Astrocyte of the hippocampus (primary cell): ENCODE measurements around the gene VEGFC.

Experiments used
- DNase-seq: peaks from one replicate; pipeline ENCODE4 v3.0.0; 2011; ENCODE audit warnings: low read depth, low spot score

VEGFC gene

DNA sequence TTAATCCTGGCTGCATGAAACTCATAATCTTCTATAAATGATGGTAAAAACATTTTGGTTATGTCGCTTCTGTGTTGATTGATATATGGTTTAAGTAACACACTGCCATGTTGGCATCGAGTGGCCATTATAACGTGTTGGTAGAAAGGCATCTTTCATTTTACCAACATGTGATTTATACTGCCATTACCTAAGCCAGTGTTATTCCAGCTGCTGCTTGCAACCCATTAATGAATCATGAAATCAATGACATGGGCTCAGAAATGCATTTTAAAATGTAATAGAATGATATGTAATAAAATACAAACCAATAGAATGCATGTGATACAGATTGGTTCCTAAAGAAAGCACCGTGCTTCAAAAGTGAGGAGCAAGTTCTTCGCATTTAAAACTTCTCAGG lies 102.0 kb downstream of the VEGFC start:
- no peak for DNase-seq

GRCh38 chr4:176680668-176681180 lies 112.0 kb downstream of the VEGFC start:
- no peak for DNase-seq

- no peak for DNase-seq
Observed at GRCh38 chr4:176676901-176677300, 115.8 kb downstream of the VEGFC start.

GRCh38 chr4:176675810-176676209 lies 116.9 kb downstream of the VEGFC start:
- DNase-seq: no peak

DNA sequence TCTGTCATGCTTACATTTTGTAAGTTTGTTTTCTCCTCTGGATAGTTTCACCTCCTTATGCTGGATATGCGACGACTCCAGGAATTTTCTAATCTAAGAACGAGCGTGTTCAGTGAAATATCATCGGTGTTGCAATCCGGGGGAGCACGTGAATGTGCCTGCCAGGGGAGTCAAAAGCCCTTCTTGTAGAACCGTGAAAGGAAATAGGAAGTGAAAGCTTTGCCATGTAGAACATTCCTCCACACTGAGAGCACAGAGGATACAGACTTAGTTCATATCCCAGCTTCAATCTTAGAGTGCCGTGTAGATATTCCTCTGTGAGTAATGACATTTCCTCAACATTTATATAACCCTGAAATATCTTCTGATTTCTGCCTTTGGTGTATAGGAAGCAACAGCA lies 121.2 kb downstream of the VEGFC start:
- no peak for DNase-seq

DNA sequence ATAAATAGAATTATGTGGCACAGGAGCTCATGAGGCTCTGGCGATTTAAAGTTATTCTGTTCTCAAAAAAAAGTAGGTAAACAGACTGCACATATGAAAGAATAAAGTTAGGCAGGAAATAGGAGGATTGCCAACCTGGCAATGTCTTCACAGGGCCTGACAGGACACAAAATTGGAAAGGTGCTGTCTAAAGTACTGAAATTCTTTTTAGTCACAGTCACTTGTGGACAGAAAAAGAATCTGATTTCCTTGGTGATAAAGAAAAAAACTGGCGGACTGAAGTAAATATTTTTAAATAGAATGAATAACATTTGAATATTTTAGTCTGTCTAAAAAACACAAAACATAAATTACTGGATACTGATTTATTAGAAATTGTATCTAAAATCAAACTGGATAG lies 124.4 kb downstream of the VEGFC start:
- peak; percentile 16 for DNase-seq

GRCh38 chr4:176664964-176665363 lies 127.8 kb downstream of the VEGFC start:
- DNase-seq: no peak

DNA sequence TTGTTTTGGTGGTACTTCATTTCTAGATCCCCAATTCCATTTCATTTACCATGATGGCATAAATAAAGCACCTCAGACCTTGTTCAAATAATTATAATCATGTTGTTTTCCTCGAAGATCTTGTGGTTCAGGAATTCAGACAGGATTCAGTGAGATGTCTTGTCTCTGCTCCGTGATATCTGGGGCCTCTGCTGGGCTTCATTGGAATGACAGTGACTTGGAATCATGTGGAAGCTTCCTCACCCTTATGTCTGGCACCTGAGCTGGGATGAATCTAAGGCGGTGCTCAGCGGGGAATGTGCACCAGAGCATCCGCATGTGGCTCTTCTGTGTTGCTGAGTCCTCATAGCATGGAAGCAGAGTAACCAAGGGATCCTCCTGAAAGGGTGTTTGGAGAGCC lies 132.2 kb downstream of the VEGFC start:
- no peak for DNase-seq

GRCh38 chr4:176656108-176656507 lies 136.6 kb downstream of the VEGFC start:
- no peak for DNase-seq

DNA sequence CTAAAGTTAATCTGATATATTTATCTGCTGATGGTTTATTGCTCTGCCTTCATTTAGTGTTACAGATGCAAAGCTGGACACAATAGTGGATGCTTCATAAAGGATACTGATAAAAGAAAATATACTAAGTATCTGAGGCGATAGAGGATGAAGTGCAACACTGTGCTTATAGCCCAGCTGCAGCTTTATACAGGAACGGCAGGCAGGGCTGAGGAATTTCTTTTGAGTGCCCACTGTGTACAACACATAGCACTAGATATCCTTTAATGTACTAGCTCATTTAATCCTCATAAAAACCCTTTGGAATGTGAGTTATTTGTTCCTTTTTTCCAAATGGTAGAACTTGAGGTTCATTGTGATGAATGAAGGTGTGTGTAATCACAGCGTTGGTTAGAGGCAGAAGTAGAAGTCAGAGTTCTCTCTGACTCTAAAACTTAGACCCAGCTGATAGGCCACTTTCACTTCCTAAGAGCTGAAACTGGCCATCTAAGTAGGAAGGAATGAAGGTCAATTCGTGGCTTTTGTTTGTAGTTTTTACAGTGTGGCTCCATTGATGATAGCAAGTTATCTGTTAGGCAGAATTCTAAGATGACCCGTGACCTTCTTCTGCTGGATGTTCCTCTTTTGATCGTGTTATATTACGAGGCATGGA lies 138.0 kb downstream of the VEGFC start:
- peak; percentile 10 for DNase-seq

DNA sequence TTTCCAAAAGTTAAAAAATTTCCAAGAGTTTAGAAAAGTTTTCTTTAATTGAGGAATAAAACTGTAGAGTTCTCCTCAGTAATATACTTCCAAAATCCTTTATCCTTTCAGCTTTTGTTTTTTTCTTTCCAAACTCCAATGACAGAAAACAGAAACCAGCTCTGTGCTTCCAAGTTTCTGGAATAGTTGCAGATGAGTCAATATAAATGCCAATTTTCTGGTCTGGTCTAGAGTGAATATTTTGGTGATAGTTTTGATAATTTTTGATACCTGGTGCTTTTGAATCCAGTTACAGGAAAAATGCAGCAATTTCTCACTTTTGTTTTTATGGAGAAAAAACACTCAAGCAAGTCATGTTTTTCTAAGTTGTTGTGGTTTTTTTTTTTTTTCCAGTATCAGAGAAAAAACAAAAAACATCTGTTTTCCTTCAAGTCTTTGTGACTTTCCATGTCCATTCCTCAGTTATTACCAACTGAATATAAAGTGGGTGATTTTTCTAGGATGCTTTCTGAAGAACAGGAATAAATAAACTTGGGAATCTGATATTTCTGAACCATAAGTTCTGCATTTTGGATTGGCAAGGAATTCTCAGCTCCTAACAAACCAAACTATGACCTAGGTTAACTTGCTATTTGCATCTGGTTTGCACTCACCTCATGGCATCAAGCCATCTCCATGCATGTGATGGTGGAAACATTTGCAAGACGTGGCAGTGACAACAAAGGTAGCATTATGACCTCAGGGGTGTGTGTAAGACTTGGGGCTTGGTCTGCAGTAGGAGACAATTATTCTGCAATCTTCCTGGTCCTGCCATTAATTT lies 139.1 kb downstream of the VEGFC start:
- no peak for DNase-seq

GRCh38 chr4:176646311-176646710 lies 146.4 kb downstream of the VEGFC start:
- DNase-seq: no peak

DNA sequence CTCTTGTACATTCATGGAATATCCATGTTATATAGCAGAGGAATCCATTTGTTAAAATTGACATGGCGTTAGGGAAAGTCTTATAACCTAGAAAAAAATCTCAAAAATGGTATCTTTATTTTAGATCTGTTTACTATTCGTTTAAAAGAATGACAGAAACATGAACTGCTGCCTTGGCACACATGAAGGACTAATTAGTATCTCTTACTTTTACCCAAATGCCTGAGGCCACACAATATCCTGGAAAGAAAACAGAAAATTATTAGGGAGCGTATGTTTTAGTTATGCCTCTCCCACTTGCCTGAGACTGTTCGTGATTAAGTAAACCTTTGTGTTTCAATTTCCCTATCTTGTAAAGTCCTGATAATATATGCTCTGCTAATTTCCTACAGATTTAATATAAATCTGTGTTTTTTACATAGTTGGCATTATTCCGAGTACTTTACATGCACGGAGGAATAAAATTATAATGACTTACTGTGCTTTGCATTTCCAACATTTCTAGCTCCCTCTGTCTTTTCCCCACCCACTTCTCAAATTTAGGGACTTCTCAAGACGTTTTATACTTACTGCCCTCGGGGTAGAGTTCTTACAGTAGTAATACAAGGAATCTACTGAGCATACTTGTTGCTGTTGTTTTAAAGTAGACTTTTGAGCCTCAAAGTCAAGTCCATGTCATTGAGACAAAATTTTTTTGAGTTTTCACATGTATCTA lies 147.3 kb downstream of the VEGFC start:
- DNase-seq: no peak

- DNase-seq: no peak
Observed at GRCh38 chr4:176642472-176642871, 150.2 kb downstream of the VEGFC start.

DNA sequence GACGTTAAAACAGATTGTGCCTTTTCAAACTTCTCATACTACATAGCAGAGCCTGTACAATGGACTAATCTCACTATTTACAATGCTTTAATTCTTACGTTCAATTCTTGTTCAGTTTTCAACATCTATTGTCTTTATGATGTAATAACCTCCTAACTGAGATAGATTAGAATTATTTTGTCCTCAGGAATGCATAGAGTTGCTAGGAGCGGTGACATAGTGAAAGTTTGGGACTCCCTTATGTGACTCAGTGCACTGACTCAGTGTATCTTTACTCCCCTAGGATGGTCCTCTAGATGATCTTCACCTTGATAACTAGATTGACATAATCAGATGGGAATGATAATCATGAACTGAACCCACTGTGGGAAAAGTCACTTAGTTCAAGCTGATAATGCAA lies 151.5 kb downstream of the VEGFC start:
- DNase-seq: no peak

DNA sequence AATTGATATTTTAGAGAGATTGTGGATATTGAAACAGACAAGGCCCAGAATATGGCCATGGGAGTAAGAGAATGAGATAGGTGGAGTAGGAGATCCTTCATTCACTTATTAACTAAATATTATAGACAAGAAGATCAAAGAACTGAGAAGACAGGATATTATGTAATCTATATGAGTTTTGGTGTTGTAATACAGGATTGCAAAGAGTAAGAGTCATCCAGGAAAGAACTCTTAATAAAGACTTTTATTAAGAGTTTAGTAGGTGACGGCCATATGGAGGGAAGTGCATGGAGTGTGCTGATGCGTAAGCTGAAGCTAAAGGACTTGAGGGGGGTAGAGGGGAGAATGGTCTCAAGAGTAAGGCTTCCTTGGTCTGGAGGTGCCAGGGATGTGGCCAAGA lies 153.7 kb downstream of the VEGFC start:
- DNase-seq: no peak

DNA sequence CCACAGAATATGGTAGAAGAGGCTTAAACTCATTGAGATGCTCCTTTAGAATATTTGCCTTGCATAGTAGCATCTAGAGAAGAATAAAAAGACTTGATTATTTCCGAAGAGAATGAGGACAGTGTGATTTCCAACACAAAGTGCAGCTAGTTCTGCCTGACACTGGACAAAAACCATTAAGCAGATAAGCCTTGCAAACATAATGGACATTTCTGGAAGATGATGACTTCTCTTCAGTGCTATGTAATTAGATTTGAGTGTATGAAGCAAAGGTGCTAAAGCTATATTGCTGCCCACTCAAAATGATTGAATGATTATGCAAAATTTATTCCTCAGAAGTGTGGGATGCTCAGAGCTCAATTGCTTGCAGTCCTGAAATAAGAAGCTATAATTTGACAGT lies 156.4 kb downstream of the VEGFC start:
- DNase-seq: no peak

- peak; percentile 20 for DNase-seq
Observed at GRCh38 chr4:176635372-176636261, 157.1 kb downstream of the VEGFC start.
